Effector memory CD4-positive, alpha-beta T cell (primary cell): ENCODE data around the gene DNAL4.

ENCODE experiments used
- DNase-seq, 3 donors: peaks; one replicate each; pipeline ENCODE4 v3.0.0-alpha.2; 2020
- H3K27ac ChIP-seq: 2 replicates; pipeline ENCODE4 v1.7.0; 2013; ENCODE audit warnings: mild to moderate bottlenecking, low read length, moderate library complexity; ENCODE audit not compliant: insufficient read depth, poor library complexity, severe bottlenecking
- H3K27me3 ChIP-seq: replicated peaks from 2 replicates; pipeline ENCODE4 v1.7.0; 2013; ENCODE audit warnings: mild to moderate bottlenecking, low read length; ENCODE audit not compliant: insufficient read depth, control insufficient read depth, poor library complexity, severe bottlenecking
- H3K36me3 ChIP-seq: 2 replicates; pipeline ENCODE4 v1.7.0; 2013; ENCODE audit warnings: mild to moderate bottlenecking, low read length, moderate library complexity; ENCODE audit not compliant: control insufficient read depth, insufficient read depth
- H3K4me1 ChIP-seq: 2 replicates; pipeline ENCODE4 v1.7.0; 2013; ENCODE audit warnings: low read length, mild to moderate bottlenecking; ENCODE audit not compliant: control insufficient read depth, insufficient read depth, poor library complexity, severe bottlenecking
- H3K4me3 ChIP-seq: 2 replicates; pipeline ENCODE4 v1.7.0; 2013; ENCODE audit warnings: low read length, low read depth, mild to moderate bottlenecking; ENCODE audit not compliant: insufficient read depth, poor library complexity, severe bottlenecking
- H3K9me3 ChIP-seq: 2 replicates; pipeline ENCODE4 v1.7.0; 2013; ENCODE audit warnings: mild to moderate bottlenecking, low read length, moderate library complexity; ENCODE audit not compliant: control insufficient read depth

The DNAL4 gene

GRCh38 chr22:38788021-38788816, 5.7 kb downstream of the DNAL4 start:
- Histone ChIP-seq H3K4me3 (no peak overlapping the region), H3K27me3 (no peaks in the 10 kb centered on the region), H3K4me1 (peaks cover 3% of the 10 kb centered on the region), H3K9me3 (no peaks in the 10 kb centered on the region), H3K27ac (no peak overlapping the region), H3K36me3 (no peaks in the 10 kb centered on the region)
- no peak for DNase-seq

GRCh38 chr22:38786631-38787030, 7.3 kb downstream of the DNAL4 start:
- Histone ChIP-seq H3K4me3 (no peak overlapping the region), H3K27ac (no peak overlapping the region), H3K9me3 (no peaks in the 10 kb centered on the region), H3K4me1 (no peaks in the 10 kb centered on the region), H3K36me3 (no peaks in the 10 kb centered on the region), H3K27me3 (no peaks in the 10 kb centered on the region)
- no peak for DNase-seq

GRCh38 chr22:38784856-38785255, 9.1 kb downstream of the DNAL4 start:
- DNase-seq = no peak
- H3K4me1 ChIP-seq = no peaks in the 10 kb centered on the region
- no peak overlapping the region for H3K4me3 ChIP-seq
- H3K36me3 ChIP-seq = no peaks in the 10 kb centered on the region
- no peak overlapping the region for H3K27ac ChIP-seq
- no peaks in the 10 kb centered on the region for H3K9me3 ChIP-seq
- H3K27me3 ChIP-seq = no peaks in the 10 kb centered on the region

DNA sequence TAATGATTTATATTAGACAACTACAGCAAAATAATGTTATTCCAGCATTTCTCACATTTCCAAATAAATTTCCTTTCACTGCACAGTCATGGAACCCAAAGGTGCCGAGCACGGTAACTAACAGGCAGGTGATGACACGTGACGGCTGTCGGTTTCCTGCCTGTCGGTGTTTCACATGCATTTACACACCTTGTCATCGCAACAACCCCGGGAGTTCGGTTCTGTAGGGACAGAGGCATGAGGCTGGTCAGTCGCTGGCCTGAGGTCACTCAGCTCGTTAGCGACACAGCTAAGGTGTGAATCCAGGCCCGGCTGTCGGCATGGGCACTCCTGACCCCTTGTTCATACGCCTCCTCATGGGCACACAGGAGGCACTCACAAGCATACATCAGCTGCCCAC, 9.9 kb downstream of the DNAL4 start:
- Histone ChIP-seq H3K36me3 (peaks cover 4% of the 10 kb centered on the region), H3K9me3 (no peaks in the 10 kb centered on the region), H3K4me1 (no peaks in the 10 kb centered on the region), H3K27ac (no peak overlapping the region), H3K27me3 (no peaks in the 10 kb centered on the region), H3K4me3 (no peak overlapping the region)
- DNase-seq = no peak

DNA sequence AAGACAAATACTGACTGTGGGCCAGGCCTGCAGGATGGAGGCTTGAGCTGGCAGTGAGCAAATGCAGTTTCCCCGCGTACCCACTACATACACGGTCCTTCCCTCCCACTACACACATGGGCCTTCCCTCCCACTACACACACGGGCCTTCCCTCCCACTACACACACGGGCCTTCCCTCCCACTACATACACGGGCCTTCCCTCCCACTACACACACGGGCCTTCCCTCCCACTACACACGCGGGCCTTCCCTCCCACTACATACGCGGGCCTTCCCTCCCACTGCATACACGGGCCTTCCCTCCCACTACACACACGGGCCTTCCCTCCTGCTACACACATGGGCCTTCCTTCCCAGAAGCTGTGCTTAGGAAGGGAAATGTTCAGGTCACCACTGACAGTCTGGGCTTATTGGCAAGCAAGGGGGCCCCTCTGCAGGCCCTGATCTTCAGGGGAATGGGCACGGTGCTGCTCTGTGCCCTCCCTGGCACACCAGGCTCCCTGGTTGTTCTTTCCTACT, 10.8 kb downstream of the DNAL4 start:
- Histone ChIP-seq H3K4me1 (no peaks in the 10 kb centered on the region), H3K9me3 (no peaks in the 10 kb centered on the region), H3K27me3 (no peaks in the 10 kb centered on the region), H3K36me3 (peaks cover 4% of the 10 kb centered on the region), H3K4me3 (no peak overlapping the region), H3K27ac (no peak overlapping the region)
- DNase-seq = no peak

DNA sequence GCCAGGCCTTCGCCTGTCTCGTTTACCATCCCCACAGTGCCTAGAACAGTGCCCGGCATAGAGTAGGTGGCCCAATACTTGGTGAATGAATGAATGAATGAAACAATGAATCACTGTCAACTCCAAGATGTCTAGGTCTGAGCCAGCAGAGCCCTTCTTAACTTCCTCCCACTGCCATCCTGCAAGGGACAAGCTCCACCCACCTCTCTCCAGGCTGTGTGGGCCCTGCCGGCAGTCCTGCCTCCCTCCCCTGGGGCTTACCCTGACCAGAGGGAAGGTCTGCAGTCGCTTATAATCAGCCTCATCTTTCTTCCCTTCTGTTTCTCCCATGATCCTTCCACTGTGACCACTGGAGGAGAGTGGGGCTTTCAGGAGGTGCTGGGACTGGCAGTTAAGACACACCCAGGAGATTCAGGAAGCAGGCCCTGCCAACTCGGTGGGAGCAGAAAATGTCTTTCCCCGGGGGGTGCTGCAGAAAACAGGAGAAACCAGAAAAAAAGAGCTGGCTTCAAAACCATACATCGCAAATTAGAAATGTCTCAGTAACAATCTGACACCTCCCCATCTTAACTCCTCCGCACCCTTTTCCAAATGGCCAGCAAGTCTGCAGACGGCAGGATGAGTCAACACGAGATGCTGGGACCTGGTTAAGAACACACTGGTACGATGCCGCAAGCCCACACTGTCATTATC, 11.4 kb downstream of the DNAL4 start:
- Histone ChIP-seq H3K4me3 (no peak overlapping the region), H3K27me3 (no peaks in the 10 kb centered on the region), H3K4me1 (no peaks in the 10 kb centered on the region), H3K9me3 (no peaks in the 10 kb centered on the region), H3K36me3 (peaks cover 4% of the 10 kb centered on the region), H3K27ac (no peak overlapping the region)
- no peak for DNase-seq

DNA sequence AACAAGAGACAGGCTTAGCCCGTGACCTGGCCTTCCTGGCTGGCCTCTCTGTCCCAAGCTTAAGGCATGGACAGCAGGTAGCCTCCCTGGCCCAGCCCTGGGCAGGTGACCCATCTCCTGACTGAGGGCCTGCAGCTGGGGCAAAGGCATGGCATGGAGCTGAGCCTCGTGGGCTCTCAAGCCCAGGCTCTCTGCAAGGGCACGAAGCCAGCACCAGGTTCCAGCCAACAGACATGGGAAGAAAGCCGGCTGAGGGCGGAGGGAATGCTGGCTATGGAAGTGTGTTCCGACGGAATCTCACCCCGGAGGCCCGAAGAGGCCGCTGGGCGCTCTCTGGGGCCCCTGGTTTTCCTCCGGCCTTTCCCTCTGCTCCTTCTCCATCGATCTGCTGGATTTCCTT, 12.9 kb downstream of the DNAL4 start:
- Histone ChIP-seq H3K27ac (no peak overlapping the region), H3K27me3 (no peaks in the 10 kb centered on the region), H3K9me3 (no peaks in the 10 kb centered on the region), H3K36me3 (peaks cover 4% of the 10 kb centered on the region), H3K4me1 (no peaks in the 10 kb centered on the region), H3K4me3 (no peak overlapping the region)
- no peak for DNase-seq

GRCh38 chr22:38777087-38777671, 16.8 kb downstream of the DNAL4 start:
- H3K9me3 ChIP-seq = no peaks in the 10 kb centered on the region
- no peak overlapping the region for H3K27ac ChIP-seq
- H3K27me3 ChIP-seq = no peaks in the 10 kb centered on the region
- H3K4me3 ChIP-seq = no peak overlapping the region
- no peaks in the 10 kb centered on the region for H3K4me1 ChIP-seq
- DNase-seq = no peak
- peaks cover 4% of the 10 kb centered on the region for H3K36me3 ChIP-seq

- no peaks in the 10 kb centered on the region for H3K9me3 ChIP-seq
- H3K27ac ChIP-seq = no peak overlapping the region
- peaks cover 4% of the 10 kb centered on the region for H3K36me3 ChIP-seq
- H3K27me3 ChIP-seq = no peaks in the 10 kb centered on the region
- DNase-seq = no peak
- H3K4me1 ChIP-seq = no peaks in the 10 kb centered on the region
- H3K4me3 ChIP-seq = no peak overlapping the region
Observed at GRCh38 chr22:38776086-38776485, 17.9 kb downstream of the DNAL4 start.

DNA sequence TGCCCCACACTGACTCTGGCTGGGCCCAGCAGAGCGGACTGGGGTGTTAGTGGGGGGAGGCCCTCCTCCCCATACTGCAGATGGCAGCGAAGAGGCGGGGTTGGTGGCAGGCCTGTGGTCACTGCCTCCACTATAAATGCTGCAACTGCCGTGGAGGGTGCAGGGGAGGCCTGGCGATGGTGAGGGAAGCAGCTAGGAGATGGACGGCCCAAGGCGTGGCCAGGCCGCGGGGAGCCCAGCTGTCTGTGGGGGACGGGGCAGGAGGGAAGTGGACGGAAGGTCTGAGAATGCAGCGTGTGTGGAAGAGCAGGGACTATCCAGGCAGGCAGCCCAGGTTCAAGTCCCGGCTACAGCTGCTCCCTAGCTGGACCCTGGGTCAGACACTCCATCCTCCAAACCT, 18.3 kb downstream of the DNAL4 start:
- DNase-seq = no peak
- Histone ChIP-seq H3K4me1 (no peaks in the 10 kb centered on the region), H3K27me3 (no peaks in the 10 kb centered on the region), H3K4me3 (no peak overlapping the region), H3K36me3 (peaks cover 4% of the 10 kb centered on the region), H3K27ac (no peak overlapping the region), H3K9me3 (no peaks in the 10 kb centered on the region)
